SU-DHL-6 (cell line): ENCODE results near the gene PHACTR1.

ENCODE experiments used
- H2AFZ ChIP-seq: fragments of 200-600 bp; sonication (generic); 2 replicates; pipeline ENCODE4 v1.6.1; 2014; ENCODE audit warnings: low read depth, mild to moderate bottlenecking, moderate library complexity, mixed read lengths, antibody characterized with exemption, low read length; ENCODE audit not compliant: severe bottlenecking
- H3F3A ChIP-seq: fragments of 200-600 bp; shearing (Covaris generic); 2 replicates; pipeline ENCODE4 v1.6.0; 2016; ENCODE audit warnings: antibody characterized with exemption, mild to moderate bottlenecking; ENCODE audit not compliant: insufficient read depth
- H3K27ac ChIP-seq: fragments of 200-600 bp; sonication (generic); 2 replicates; pipeline ENCODE4 v1.5.1; 2016; ENCODE audit warnings: low read depth, mild to moderate bottlenecking, low read length, moderate library complexity, mixed read lengths
- H3K27me3 ChIP-seq: fragments of 200-600 bp; sonication (generic), shearing (Covaris generic); 2 replicates; pipeline ENCODE4 v1.6.0; 2014; ENCODE audit warnings: mild to moderate bottlenecking, low read length
- H3K36me3 ChIP-seq: fragments of 200-600 bp; sonication (generic); 2 replicates; pipeline ENCODE4 v1.6.1; 2014; ENCODE audit warnings: mild to moderate bottlenecking, low read length, mixed read lengths
- H3K4me2 ChIP-seq: fragments of 300-600, 200-600 bp; shearing (Covaris generic), sonication (generic); 2 replicates; pipeline ENCODE4 v1.6.0; 2014; ENCODE audit warnings: low read length, low read depth, mild to moderate bottlenecking; ENCODE audit not compliant: poor library complexity, severe bottlenecking
- H3K4me3 ChIP-seq: fragments of 200-600 bp; sonication (generic); 2 replicates; pipeline ENCODE4 v1.5.1; 2014; ENCODE audit warnings: antibody characterized with exemption, low read length, mild to moderate bottlenecking, mixed read lengths; ENCODE audit not compliant: insufficient read depth, poor library complexity, severe bottlenecking
- H3K79me2 ChIP-seq: fragments of 200-600 bp; sonication (generic); 2 replicates; pipeline ENCODE4 v1.6.1; 2014; ENCODE audit warnings: mild to moderate bottlenecking, low read length, moderate library complexity; ENCODE audit not compliant: insufficient read depth
- H3K9ac ChIP-seq: fragments of 200-600 bp; sonication (generic); 2 replicates; pipeline ENCODE4 v1.7.0; 2014; ENCODE audit warnings: mild to moderate bottlenecking, low read length
- H3K9me2 ChIP-seq: fragments of 200-600 bp; sonication (generic); replicated peaks from 2 replicates; pipeline ENCODE4 v1.6.1; 2014; ENCODE audit warnings: low read length; ENCODE audit not compliant: insufficient read depth
- H3K9me3 ChIP-seq: fragments of 200-600 bp; sonication (generic); 2 replicates; pipeline ENCODE4 v1.6.1; 2014; ENCODE audit warnings: low read length, mixed read lengths; ENCODE audit not compliant: insufficient read depth
- H4K20me1 ChIP-seq: fragments of 200-600 bp; sonication (generic); 2 replicates; pipeline ENCODE4 v1.6.1; 2014; ENCODE audit warnings: low read depth, mild to moderate bottlenecking, antibody characterized with exemption, low read length, moderate library complexity, mixed read lengths
- EZH2phosphoT487 ChIP-seq: fragments of 200-600 bp; sonication (generic), shearing (Covaris generic); conservative IDR thresholded peaks from 2 replicates; pipeline ENCODE4 v1.6.1; 2018; ENCODE audit warnings: mild to moderate bottlenecking, antibody characterized with exemption, low read length, moderate library complexity, mixed read lengths
- TF ChIP-seq, protein P1 (sequence below): fragments of 200-600 bp; sonication (generic); IDR thresholded peaks from one replicate; pipeline ENCODE4 v1.5.1; 2017; ENCODE audit warnings: antibody characterized with exemption, mild to moderate bottlenecking, low read length, moderate library complexity; ENCODE audit not compliant: insufficient read depth, poor library complexity, severe bottlenecking

PHACTR1 gene

DNA sequence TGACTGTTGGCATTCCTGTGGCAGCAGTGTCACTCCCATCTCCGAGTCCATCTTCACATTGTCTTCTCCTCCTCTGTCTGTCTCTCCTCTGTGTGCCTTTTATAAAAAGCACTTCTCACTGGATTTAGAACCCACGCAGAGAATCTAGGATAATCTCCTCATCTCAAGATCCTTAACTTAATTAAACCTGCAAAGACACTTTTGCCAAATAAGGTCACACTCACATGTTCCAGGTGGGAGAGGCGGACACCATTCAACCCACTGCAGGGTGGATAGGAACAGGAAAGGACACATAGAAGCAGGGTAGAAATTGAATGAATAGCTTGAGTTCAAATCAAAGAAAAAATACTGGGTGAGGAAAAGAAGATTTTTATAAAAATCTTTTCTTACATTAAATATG is 292.5 kb downstream of the PHACTR1 start:
- Histone ChIP-seq H3K9me3 (no peaks in the 10 kb centered on the region), H3K9ac (no peak overlapping the region), H4K20me1 (no peaks in the 10 kb centered on the region), H2AFZ (no peak overlapping the region), H3F3A (no peaks in the 10 kb centered on the region), H3K79me2 (no peaks in the 10 kb centered on the region), H3K27ac (no peak overlapping the region), H3K4me3 (no peak overlapping the region), H3K9me2 (no peaks in the 10 kb centered on the region), H3K36me3 (no peaks in the 10 kb centered on the region), H3K27me3 (no peaks in the 10 kb centered on the region), H3K4me2 (no peak overlapping the region)
- TF ChIP-seq, protein P1, sequence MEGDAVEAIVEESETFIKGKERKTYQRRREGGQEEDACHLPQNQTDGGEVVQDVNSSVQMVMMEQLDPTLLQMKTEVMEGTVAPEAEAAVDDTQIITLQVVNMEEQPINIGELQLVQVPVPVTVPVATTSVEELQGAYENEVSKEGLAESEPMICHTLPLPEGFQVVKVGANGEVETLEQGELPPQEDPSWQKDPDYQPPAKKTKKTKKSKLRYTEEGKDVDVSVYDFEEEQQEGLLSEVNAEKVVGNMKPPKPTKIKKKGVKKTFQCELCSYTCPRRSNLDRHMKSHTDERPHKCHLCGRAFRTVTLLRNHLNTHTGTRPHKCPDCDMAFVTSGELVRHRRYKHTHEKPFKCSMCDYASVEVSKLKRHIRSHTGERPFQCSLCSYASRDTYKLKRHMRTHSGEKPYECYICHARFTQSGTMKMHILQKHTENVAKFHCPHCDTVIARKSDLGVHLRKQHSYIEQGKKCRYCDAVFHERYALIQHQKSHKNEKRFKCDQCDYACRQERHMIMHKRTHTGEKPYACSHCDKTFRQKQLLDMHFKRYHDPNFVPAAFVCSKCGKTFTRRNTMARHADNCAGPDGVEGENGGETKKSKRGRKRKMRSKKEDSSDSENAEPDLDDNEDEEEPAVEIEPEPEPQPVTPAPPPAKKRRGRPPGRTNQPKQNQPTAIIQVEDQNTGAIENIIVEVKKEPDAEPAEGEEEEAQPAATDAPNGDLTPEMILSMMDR: no peak
- TF ChIP-seq EZH2phosphoT487: no peak

DNA sequence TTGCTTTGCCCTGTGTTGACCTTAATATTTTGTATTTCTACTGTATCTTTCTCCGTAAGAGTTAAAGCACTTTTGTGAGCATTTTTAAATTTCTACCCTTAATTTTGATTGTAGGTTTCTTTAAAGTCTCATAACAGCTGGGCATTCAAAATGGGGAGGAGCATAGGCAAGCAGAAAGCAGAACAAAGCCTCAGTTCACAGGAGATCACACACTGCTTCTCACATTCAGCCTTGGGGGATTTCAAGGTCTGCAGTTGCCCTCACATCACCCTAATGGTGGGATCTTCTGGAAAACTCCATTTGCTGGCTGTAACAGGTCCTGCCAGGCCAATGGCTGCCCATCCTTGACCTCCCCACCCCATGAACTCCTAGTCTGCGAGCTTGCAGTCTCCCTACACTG is 292.9 kb downstream of the PHACTR1 start:
- TF ChIP-seq EZH2phosphoT487: no peak
- TF ChIP-seq, protein P1: no peak
- H3K4me2 ChIP-seq: no peak overlapping the region
- H4K20me1 ChIP-seq: no peaks in the 10 kb centered on the region
- H2AFZ ChIP-seq: no peak overlapping the region
- H3K27ac ChIP-seq: no peak overlapping the region
- H3K36me3 ChIP-seq: no peaks in the 10 kb centered on the region
- H3K9me2 ChIP-seq: no peaks in the 10 kb centered on the region
- H3K9ac ChIP-seq: no peak overlapping the region
- H3K4me3 ChIP-seq: no peak overlapping the region
- H3K9me3 ChIP-seq: no peaks in the 10 kb centered on the region
- H3K27me3 ChIP-seq: no peaks in the 10 kb centered on the region
- H3K79me2 ChIP-seq: no peaks in the 10 kb centered on the region
- H3F3A ChIP-seq: no peaks in the 10 kb centered on the region

DNA sequence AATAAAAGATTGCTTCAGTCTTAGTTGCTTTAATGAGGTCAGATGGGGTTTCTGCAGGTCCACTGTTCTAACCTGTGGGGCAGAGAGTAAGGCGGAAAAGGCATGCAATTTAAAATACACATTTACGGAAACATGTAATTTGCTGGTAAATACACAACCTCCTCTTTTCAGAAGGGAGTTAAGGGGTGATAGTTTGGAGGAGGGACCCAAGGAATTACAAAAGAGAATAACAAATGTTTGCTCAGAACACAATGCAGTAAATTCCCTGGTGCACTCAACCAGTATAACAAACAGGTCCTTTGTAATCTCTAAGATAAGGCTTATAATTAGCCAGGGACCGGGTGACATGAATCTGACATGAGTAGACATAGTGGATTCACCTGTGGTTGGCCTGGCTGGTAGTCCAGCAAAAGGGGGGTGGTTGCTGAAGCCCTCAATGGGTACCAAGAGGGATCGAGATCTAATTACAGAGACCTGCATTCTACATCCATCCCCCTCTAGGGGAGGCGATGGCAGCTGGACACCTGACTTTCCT is 295.1 kb downstream of the PHACTR1 start:
- Histone ChIP-seq H3K9ac (no peak overlapping the region), H3K27me3 (no peaks in the 10 kb centered on the region), H3F3A (no peaks in the 10 kb centered on the region), H3K9me2 (no peaks in the 10 kb centered on the region), H4K20me1 (no peaks in the 10 kb centered on the region), H3K9me3 (no peaks in the 10 kb centered on the region), H3K4me3 (no peak overlapping the region), H3K36me3 (no peaks in the 10 kb centered on the region), H2AFZ (no peak overlapping the region), H3K27ac (no peak overlapping the region), H3K4me2 (no peak overlapping the region), H3K79me2 (no peaks in the 10 kb centered on the region)
- TF ChIP-seq, protein P1: no peak
- no peak for TF ChIP-seq EZH2phosphoT487

DNA sequence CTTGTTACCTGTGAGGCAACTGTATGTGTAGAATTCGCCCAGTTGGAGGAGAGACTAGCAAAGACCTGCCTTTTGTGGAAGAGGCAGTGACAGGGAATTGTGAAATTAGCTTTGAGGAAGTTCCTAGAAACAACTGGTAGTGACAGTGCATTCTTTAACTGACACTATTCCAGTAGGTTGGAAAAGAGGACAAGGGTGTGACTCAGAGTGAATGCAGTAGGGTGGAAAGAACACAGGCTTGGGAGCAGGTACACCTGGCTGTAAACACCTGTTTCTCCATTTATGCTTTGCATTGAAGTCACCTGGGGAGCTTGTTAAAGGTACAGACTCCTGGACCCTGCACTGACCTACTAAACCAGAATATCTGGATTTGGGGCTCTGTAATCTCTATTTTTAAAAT is 295.7 kb downstream of the PHACTR1 start:
- Histone ChIP-seq H3K4me3 (no peak overlapping the region), H4K20me1 (no peaks in the 10 kb centered on the region), H3K9me2 (no peaks in the 10 kb centered on the region), H2AFZ (no peak overlapping the region), H3K27me3 (no peaks in the 10 kb centered on the region), H3K27ac (no peak overlapping the region), H3F3A (no peaks in the 10 kb centered on the region), H3K36me3 (no peaks in the 10 kb centered on the region), H3K4me2 (no peak overlapping the region), H3K9me3 (no peaks in the 10 kb centered on the region), H3K79me2 (no peaks in the 10 kb centered on the region), H3K9ac (no peak overlapping the region)
- TF ChIP-seq, protein P1: no peak
- TF ChIP-seq EZH2phosphoT487: no peak
